ENCODE data around the gene NEU2. TPM values are rescaled to one million over a fixed set of nuclear protein-coding genes. Genes with fewer than 3 reads are reported as not detected.

Gene NEU2
- total RNA-seq (2014; rRNA removed; shearing (Covaris generic)): not detected in 2 replicates

- DNase-seq (ENCODE audit: low spot score): no peak
Measured at GRCh38 chr2:233032551-233033320, at the start of gene NEU2. Gene NEU2 (plus strand): TSS chr2:233032672. CDS start chr2:233032672, 0 bp downstream.

DNA sequence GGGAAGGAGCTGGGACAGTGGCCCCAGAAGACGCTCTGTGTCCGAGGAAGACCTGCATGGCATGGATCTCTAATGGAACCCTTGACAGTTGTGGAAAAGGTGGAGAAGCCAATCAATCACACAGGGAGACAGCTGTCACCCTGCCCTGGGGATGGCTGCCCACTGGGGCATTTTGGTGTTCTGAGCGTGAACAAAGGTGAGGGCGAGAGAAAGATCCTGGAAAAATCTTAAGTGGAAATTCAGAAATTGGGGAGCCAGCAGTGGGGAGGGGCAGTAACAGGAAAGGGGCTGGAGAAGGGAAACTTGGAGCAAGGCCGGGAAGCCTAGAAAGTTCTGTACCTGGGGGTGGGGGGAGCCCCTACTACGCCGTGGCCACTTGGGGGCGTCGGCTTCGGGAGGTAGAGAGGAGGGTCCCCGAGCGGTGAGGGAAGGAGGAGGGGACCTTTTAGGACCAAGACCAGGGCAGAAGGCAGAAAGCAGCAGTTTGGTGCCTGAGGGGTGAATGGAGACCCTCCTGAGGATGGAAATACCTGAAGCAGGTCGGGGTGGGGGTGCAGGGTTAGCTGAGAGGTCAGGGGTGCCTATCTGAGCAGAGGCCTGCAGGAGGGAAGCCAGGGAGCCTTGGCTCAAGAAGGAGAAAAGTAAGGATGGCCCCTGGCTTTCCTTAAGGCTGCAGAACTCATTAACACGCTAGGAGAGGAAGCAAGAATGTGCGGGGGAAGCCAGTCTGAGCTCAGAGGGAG is 49.4 kb upstream of the NEU2 start:
- no peak for DNase-seq (ENCODE audit: low spot score)

GRCh38 chr2:232983669-232984140 is 48.8 kb upstream of the NEU2 start:
- DNase-seq (ENCODE audit: low spot score): no peak

- no peak for DNase-seq (ENCODE audit: low spot score)
Measured at GRCh38 chr2:232984451-232985207, 47.8 kb upstream of the NEU2 start.

DNA sequence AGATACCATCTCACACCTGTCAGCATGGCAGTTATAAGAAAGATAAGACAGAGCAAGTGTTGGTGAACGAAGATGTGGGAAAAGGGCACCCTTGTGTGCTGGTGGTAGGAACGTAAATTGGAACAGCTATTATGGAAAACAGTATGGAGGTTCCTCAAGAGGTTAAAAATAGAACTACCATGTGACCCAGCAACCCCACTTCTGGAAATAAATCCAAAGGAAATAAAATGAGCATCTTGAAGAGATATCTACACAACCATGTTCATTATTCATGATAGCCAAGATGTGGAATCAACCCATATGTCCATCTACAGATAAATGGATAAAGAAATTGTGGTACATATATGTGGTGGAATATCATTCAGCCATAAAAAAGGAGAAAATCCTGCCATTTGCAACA is 46.3 kb upstream of the NEU2 start:
- no peak for DNase-seq (ENCODE audit: low spot score)

DNA sequence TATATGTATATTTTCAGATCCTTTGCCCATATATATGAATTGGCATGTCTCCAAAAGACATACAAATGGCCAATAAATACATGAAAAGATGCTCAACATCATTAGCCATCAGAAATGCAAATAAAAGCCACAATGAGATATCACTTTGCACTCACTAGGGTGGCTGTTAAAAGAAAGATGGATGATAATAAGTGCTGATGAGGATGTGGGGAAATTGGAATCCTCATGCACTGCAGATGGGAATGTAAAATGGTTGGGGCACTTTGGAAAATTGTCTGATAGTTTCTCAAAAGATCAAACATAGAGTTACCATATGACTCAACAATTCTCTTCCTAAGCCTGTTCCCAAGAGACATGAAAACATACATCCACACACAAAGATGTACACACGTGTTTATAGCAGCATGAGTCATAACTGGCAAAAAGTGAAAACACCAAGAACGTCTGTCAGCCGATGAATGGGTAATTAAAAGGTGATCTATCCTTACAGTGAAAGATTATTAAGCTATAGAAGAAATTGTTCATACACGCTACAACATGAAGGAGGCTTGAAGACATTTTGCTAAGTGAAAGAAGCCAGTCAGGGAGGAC is 39.1 kb upstream of the NEU2 start:
- no peak for DNase-seq (ENCODE audit: low spot score)

DNA sequence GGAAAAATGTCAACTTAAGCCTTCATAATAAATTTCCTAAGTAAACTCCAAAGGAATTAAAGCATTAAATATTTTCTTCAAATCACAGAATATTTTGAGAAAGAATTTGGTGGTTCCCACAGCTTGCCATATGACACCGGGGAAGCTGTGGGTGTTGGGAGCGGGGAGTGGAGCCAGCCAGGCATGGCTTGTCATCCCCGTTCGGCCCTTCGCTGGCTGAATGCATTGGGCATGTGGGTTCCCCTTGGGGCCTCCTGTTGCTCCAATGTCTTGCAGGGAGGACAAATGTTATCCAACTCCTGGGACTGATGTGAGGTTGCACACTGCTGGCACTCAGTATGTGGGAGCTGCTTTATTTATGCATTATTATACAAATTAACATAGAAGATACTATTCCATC is 38.0 kb upstream of the NEU2 start:
- DNase-seq (ENCODE audit: low spot score): no peak

GRCh38 chr2:232997749-232998665 is 34.5 kb upstream of the NEU2 start:
- no peak for DNase-seq (ENCODE audit: low spot score)

DNA sequence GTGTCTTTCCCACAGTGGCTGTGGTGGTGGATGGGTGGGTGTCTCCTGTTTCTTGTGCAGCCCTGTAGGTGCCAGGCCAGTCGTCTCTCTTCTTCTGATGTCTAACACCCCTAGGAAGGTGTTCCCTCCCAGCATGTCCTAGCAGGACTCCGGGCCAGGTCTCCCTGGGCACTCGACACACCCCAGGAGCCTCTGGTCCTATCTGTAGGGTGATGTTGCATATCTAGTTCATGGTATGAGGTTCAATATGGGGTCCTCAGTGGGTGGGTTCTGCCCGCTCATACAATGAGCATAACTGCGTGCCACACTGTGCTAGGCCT is 33.8 kb upstream of the NEU2 start:
- no peak for DNase-seq (ENCODE audit: low spot score)

DNA sequence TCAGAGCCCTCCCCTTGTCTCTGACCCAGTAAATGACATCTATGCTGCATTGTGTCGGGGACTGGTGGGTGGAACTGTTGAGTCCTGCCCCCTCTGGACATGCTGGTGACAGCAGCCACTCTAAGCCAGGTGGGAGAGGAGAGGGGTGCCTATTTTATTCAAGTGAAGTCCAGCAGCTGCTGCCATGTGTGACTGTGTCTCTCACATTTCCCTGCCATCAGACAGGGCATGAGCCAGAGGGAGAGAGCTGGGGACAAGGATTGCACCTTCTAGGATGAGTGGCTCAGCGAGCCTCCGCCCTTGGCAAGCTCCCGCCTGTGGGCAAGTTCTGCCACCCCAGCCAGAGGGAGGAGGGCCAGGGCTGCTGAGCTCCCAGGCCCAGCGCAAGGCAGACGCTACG is 33.1 kb upstream of the NEU2 start:
- DNase-seq (ENCODE audit: low spot score): no peak

DNA sequence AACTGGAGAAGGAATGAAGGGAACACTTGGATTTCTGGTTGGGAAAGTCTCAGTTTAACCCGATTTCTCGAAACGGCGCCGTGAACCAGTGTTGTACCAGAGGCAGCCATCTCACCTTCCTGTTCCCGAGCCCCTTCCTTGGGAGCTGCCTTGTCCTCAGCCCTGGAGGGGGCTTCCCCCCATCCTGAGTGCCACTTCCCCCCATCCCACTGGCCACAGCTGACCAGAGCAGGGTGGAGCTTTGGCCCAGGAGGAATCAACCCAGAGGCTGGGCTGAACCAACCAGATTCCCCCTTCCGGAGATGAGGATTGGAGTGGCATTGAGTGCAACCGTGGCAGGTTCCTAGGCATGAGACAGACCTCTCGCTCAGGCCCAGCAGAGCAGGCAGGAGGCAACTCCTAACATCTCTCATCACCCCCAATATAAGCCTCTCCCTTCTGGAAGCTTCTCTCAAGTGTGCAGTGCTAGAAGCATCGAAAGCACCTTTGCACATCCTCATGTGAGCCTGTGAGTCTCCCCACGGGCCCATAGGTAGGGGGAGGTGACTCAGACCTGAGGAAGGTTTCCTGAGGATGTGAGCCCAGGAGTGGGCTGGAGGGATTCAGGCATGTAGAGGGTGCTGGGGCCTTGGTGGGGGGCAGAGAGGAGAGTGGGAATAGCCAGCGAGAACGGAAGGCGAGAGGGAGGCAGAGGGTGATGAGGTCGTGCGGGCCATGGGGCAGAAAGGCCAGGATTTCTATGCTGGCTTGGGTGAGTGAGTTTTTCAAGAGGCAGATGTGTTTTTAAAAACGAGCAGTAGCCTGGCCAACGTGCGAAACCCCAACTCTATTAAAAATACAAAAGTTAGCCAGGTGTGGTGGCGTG is 31.4 kb upstream of the NEU2 start:
- no peak for DNase-seq (ENCODE audit: low spot score)

DNA sequence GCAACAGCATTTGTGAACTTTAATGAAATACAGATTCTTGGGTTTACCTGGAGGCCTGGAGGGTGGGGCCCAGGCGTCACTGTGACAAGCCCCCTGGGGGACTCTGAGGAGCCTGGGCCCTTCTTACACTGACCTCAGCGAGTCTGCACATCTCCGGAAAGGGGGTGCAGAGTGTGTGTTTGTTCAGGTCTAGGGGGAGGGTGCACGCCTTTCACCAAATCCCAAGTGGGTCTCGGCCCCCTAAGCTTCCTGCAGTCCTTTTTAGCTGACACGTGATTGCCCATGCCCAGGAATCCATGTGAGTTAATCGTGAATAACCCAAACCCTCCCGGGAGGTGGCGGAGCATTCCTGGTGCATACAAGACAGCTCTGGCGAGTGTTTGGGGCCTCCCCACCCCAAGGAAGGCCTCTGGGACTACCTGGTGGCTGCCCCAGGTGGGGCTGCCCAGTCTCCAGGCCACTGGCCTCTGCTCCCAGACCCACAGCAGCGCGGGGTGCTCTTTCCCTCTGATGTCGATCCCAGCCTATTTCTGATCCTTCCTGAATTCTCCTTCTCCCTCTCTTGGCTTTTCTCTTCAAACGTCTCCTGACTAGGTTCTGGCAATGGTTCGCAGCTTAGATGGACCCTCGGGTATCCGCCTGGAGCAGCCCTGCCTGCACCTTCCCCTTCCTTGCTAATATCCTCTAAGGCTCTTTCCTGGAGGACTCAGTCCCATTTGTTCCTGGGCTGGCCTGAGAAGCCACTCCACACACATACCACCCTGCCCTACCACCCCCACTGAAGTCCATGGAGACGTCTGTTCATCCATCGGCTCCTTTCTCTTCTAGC is 29.4 kb upstream of the NEU2 start:
- no peak for DNase-seq (ENCODE audit: low spot score)

DNA sequence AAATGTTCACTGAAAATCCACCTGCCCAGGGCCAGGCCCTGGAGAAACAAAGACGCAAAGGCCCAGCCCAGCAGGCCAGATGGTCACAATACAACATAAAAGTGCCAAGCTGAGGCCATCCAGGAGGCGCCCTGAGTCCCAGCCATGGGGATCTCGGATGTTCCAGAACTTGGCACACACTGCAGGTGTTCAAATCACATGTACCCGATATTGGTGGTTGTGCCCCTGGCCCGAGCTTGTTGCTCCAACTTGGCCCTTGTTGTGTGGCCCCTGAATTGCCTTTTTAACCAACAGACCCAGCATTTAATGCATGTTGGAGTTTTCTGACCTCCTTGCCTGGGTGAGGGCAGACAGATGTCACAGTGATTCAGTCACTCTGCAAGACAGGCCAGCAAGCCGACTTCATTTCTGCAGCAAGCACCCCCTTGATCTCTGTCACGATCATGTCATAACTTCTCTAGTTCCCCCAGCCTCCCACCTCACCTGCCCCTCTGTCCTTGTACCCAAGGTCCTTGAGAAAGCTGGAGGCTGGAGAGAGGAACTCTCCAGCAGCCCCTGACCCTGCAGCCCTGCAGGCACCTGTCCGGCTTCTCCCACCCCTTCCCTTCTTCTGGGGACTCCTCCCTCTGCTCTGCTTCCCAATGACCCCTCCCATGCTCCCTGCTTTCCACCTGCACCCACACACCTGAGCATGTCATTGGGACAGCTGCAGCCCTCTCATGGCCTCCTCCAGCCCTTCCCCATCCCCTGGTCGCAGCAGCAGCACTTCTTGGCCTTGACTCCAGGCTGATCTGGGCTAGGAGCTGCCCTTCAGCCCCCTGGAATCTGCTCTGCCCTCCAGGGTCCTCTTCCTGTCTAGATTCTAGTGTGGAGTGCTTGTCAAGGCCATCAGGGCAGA is 28.6 kb upstream of the NEU2 start:
- no peak for DNase-seq (ENCODE audit: low spot score)

- no peak for DNase-seq (ENCODE audit: low spot score)
Measured at GRCh38 chr2:233005096-233005495, 27.4 kb upstream of the NEU2 start.

DNA sequence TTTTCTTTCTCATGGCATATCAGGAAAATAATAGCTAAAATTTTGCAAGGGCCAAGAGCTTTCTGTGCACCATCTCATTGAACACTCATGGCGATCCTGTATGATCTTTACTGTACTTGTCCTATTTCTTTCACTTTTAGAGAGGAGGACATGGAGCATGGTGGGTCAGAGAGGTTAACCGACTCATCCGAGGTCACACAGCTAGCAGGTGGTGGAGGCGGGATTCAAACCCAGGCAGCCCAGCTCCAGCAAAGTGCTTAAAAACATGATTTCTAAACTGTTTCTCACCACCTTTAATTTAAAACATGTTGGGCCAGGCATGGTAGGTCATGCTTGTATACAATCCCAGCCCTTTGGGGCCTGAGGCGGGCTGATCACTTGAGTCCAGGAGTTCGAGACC is 25.8 kb upstream of the NEU2 start:
- no peak for DNase-seq (ENCODE audit: low spot score)

DNA sequence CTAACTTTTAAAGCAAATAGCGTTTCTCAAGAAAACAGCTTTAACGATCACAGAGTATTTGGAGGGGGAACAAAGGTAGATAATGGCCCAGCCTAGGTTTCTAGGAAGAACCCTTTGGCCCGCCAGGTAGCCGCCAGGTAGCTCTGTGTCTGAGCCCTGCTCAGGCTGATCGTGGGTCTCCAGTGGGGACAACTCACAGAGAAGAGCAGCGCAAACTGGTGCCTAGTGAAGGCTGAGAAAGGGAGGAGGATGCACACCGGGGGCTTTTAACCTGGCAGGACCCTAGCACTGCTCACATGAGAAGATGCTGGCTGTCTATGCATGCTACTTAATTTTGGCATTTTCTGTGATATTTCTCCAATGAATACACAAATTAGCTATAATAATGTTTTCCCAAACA is 25.2 kb upstream of the NEU2 start:
- no peak for DNase-seq (ENCODE audit: low spot score)

GRCh38 chr2:233007739-233008138 is 24.7 kb upstream of the NEU2 start:
- no peak for DNase-seq (ENCODE audit: low spot score)

GRCh38 chr2:233009661-233010060 is 22.8 kb upstream of the NEU2 start:
- DNase-seq (ENCODE audit: low spot score): no peak

Measured in H4 (cell line).